H1 (cell line): ENCODE measurements around the gene LTC4S. TPM values are rescaled to one million over a fixed set of nuclear protein-coding genes. Genes with fewer than 3 reads are reported as not detected.

ENCODE experiments used
- CTCF ChIA-PET: fragments of 300-600 bp; sonication (Branson Sonifier 250); formaldehyde crosslinking; loops from one replicate; lab custom pipeline; 2021; ENCODE audit not compliant: partially characterized antibody; lab: Charles Lee
- POLR2A ChIA-PET: fragments of 300-600 bp; sonication (Branson Sonifier 250); formaldehyde crosslinking; loops from one replicate; lab custom pipeline; 2021; ENCODE audit warnings: inconsistent platforms; ENCODE audit not compliant: partially characterized antibody; lab: Charles Lee
- DNase-seq, 2 experiments: peaks; one replicate each; pipeline versions ENCODE4 v3.0.0 to v3.0.0-alpha.2; 2010 to 2022; ENCODE audit warnings: low spot score in 2 of 2, low read depth in 1 of 2, mixed read lengths in 1 of 2
- FAIRE-seq: peaks from 2 replicates; lab custom pipeline; 2011; peaks lifted over from hg19 to GRCh38; lab: Jason Lieb, UNC
- H2AFZ ChIP-seq: 2 replicates; pipeline ENCODE4 v1.8.1; 2012; ENCODE audit warnings: low read length, inconsistent platforms
- H2AK5ac ChIP-seq: 2 replicates; pipeline ENCODE4 v1.6.1; 2013; ENCODE audit warnings: low read depth, low read length
- H2BK120ac ChIP-seq: replicated peaks from 2 replicates; pipeline ENCODE3; 2013; ENCODE audit warnings: low read depth, low read length, inconsistent platforms
- H2BK12ac ChIP-seq: 2 replicates; pipeline ENCODE4 v1.6.1; 2013; ENCODE audit warnings: low read depth, low read length
- H2BK15ac ChIP-seq: 2 replicates; pipeline ENCODE4 v1.6.1; 2013; ENCODE audit warnings: low read length
- H2BK20ac ChIP-seq: 2 replicates; pipeline ENCODE4 v1.6.1; 2013; ENCODE audit warnings: low read length
- H2BK5ac ChIP-seq: 2 replicates; pipeline ENCODE4 v1.6.1; 2013; ENCODE audit warnings: low read depth, low read length
- H3K14ac ChIP-seq: 2 replicates; pipeline ENCODE4 v1.6.1; 2013; ENCODE audit warnings: inconsistent platforms; ENCODE audit not compliant: insufficient read length
- H3K18ac ChIP-seq: 2 replicates; pipeline ENCODE4 v1.6.1; 2013; ENCODE audit warnings: low read length; ENCODE audit errors: extremely low read depth
- H3K23ac ChIP-seq: 2 replicates; pipeline ENCODE4 v1.6.1; 2013; ENCODE audit warnings: inconsistent platforms; ENCODE audit not compliant: insufficient read length
- H3K23me2 ChIP-seq: 2 replicates; pipeline ENCODE4 v1.6.1; 2013; ENCODE audit warnings: low read depth, low read length
- H3K27ac ChIP-seq: 2 replicates; pipeline ENCODE4 v1.6.1; 2011; ENCODE audit warnings: low read depth, low read length, inconsistent platforms
- H3K27me3 ChIP-seq, 4 experiments: replicated peaks in 1 of 4; 1 replicate in 1 of 4; 2 replicates in 3 of 4; pipeline versions ENCODE4 v1.6.1 to v1.8.1; 2011 to 2013; ENCODE audit warnings: low read length in 3 of 4, mild to moderate bottlenecking in 3 of 4, inconsistent platforms in 2 of 4, mixed read lengths in 2 of 4, moderate library complexity in 1 of 4; ENCODE audit not compliant: control insufficient read depth in 3 of 4, insufficient read depth in 3 of 4; ENCODE audit errors: extremely low read depth in 1 of 4
- H3K36me3 ChIP-seq, 4 experiments: 2 replicates each; pipeline versions ENCODE4 v1.6.1 to v1.8.1; 2011 to 2013; ENCODE audit warnings: mild to moderate bottlenecking in 4 of 4, low read length in 3 of 4, moderate library complexity in 2 of 4, control low read depth in 1 of 4, inconsistent platforms in 1 of 4; ENCODE audit not compliant: insufficient read depth in 4 of 4, control insufficient read depth in 2 of 4
- H3K4ac ChIP-seq: replicated peaks from 2 replicates; pipeline ENCODE3; 2013; ENCODE audit warnings: low read length, low read depth, mixed read lengths, inconsistent platforms; ENCODE audit not compliant: insufficient read length
- H3K4me1 ChIP-seq, 4 experiments: replicated peaks in 1 of 4; 1 replicate in 1 of 4; 2 replicates in 3 of 4; pipeline versions ENCODE4 v1.6.1 to v1.8.1; 2011 to 2013; ENCODE audit warnings: low read length in 3 of 4, inconsistent platforms in 2 of 4, mixed read lengths in 1 of 4; ENCODE audit not compliant: insufficient read depth in 4 of 4, control insufficient read depth in 3 of 4
- H3K4me2 ChIP-seq, 2 experiments: 2 replicates each; pipeline versions ENCODE4 v1.6.1 to v1.8.1; 2011 to 2013; ENCODE audit warnings: low read depth in 2 of 2, low read length in 2 of 2, control low read depth in 1 of 2, inconsistent platforms in 1 of 2, mild to moderate bottlenecking in 1 of 2; ENCODE audit not compliant: insufficient read depth in 1 of 2
- H3K4me3 ChIP-seq, 4 experiments: fragments of 200-600, 300-600 bp in 1 of 4; sonication (generic), shearing (Covaris generic), sonication (Bioruptor Twin) in 1 of 4; 2 replicates each; pipeline versions ENCODE4 v1.5.1 to v1.8.1; 2011 to 2016; ENCODE audit warnings: low read length in 4 of 4, low read depth in 3 of 4, control low read depth in 2 of 4, inconsistent platforms in 2 of 4, mild to moderate bottlenecking in 2 of 4, mixed read lengths in 1 of 4, moderate library complexity in 1 of 4; ENCODE audit not compliant: insufficient read depth in 2 of 4; ENCODE audit errors: extremely low read depth in 1 of 4
- H3K56ac ChIP-seq: replicated peaks from 2 replicates; pipeline ENCODE3; 2013; ENCODE audit warnings: low read depth, mild to moderate bottlenecking, mixed read lengths, low read length, inconsistent platforms; ENCODE audit not compliant: insufficient read length
- H3K79me1 ChIP-seq: 2 replicates; pipeline ENCODE4 v1.6.1; 2013; ENCODE audit warnings: low read depth, low read length, control low read depth
- H3K79me2 ChIP-seq, 2 experiments: 2 replicates each; pipeline versions ENCODE4 v1.6.1 to v1.8.1; 2012 to 2013; ENCODE audit warnings: low read length in 2 of 2, mild to moderate bottlenecking in 2 of 2, inconsistent platforms in 1 of 2; ENCODE audit not compliant: insufficient read depth in 2 of 2, control insufficient read depth in 1 of 2
- H3K9ac ChIP-seq, 4 experiments: replicated peaks in 1 of 4; 1 replicate in 1 of 4; 2 replicates in 3 of 4; pipeline versions ENCODE4 v1.6.1 to v1.8.1; 2011 to 2013; ENCODE audit warnings: low read depth in 3 of 4, low read length in 3 of 4, control low read depth in 2 of 4, mild to moderate bottlenecking in 2 of 4, moderate library complexity in 2 of 4, inconsistent platforms in 1 of 4; ENCODE audit errors: extremely low read depth in 1 of 4
- H3K9me3 ChIP-seq, 2 experiments: 2 replicates each; pipeline versions ENCODE4 v1.6.1 to v1.8.1; 2012 to 2013; ENCODE audit warnings: mild to moderate bottlenecking in 2 of 2, moderate library complexity in 2 of 2, control low read depth in 1 of 2, inconsistent platforms in 1 of 2, low read depth in 1 of 2, low read length in 1 of 2, mixed read lengths in 1 of 2; ENCODE audit not compliant: insufficient read depth in 2 of 2
- H4K20me1 ChIP-seq, 2 experiments: replicated peaks in 1 of 2; 2 replicates each; pipeline versions ENCODE3 to v1.8.1; 2011 to 2013; ENCODE audit warnings: inconsistent platforms in 2 of 2, low read length in 2 of 2, mild to moderate bottlenecking in 1 of 2; ENCODE audit not compliant: insufficient read depth in 2 of 2, control insufficient read depth in 1 of 2
- H4K5ac ChIP-seq: 2 replicates; pipeline ENCODE4 v1.6.1; 2013; ENCODE audit warnings: low read length, low read depth, mixed read lengths, inconsistent platforms; ENCODE audit not compliant: insufficient read length
- H4K8ac ChIP-seq: 2 replicates; pipeline ENCODE4 v1.8.0; 2013; ENCODE audit warnings: mild to moderate bottlenecking, moderate library complexity, low read length, inconsistent platforms; ENCODE audit not compliant: insufficient read depth; ENCODE audit errors: extremely low read depth
- H4K91ac ChIP-seq: replicated peaks from 2 replicates; pipeline ENCODE3; 2013; ENCODE audit warnings: low read length, mixed read lengths, inconsistent platforms; ENCODE audit not compliant: insufficient read length
- CTCF ChIP-seq, 3 experiments: IDR thresholded peaks; 1 replicate in 2 of 3; 2 replicates in 1 of 3; pipeline versions ENCODE4 v1.5.1 to v1.6.1; 2011; ENCODE audit warnings: low read length in 3 of 3, mild to moderate bottlenecking in 3 of 3, inconsistent platforms in 2 of 3, low read depth in 1 of 3, moderate library complexity in 1 of 3; ENCODE audit not compliant: insufficient read depth in 1 of 3; ENCODE audit errors: control extremely low read depth in 1 of 3
- FOSL1 ChIP-seq: IDR thresholded peaks from 2 replicates; pipeline ENCODE4 v1.6.1; 2011; ENCODE audit warnings: mild to moderate bottlenecking, low read depth, low read length, moderate library complexity; ENCODE audit not compliant: insufficient read depth
- PHF8 ChIP-seq: fragments of 200-600 bp; sonication (generic); conservative IDR thresholded peaks from 2 replicates; pipeline ENCODE4 v1.7.1; 2012; ENCODE audit warnings: low read depth, mild to moderate bottlenecking, inconsistent platforms, low read length, moderate library complexity
- POLR2A ChIP-seq, 2 experiments: IDR thresholded peaks; 1 replicate in 1 of 2; 2 replicates in 1 of 2; pipeline ENCODE4 v1.6.1; 2011; ENCODE audit warnings: low read depth in 2 of 2, low read length in 2 of 2, mild to moderate bottlenecking in 2 of 2; ENCODE audit errors: control extremely low read depth in 1 of 2
- RAD21 ChIP-seq, 2 experiments: IDR thresholded peaks in 1 of 2; conservative IDR thresholded peaks in 1 of 2; 2 replicates each; pipeline ENCODE4 v1.6.1; 2011; ENCODE audit warnings: low read depth in 2 of 2, low read length in 2 of 2, improper control_type of control experiment in 1 of 2, inconsistent platforms in 1 of 2, mild to moderate bottlenecking in 1 of 2, moderate library complexity in 1 of 2
- WGBS, 2 experiments: shearing (Covaris generic) in 1 of 2; methylation state at CpG; one replicate each; pipeline versions ENCODE4 v1.1.6 to v1.1.7; 2013 to 2015; ENCODE audit warnings: low lambda C conversion rate in 2 of 2, mixed read lengths in 2 of 2, inconsistent platforms in 1 of 2, low coverage in 1 of 2, missing lambda C conversion rate in 1 of 2; ENCODE audit not compliant: insufficient replicate concordance in 2 of 2, insufficient coverage in 1 of 2, insufficient read length in 1 of 2; ENCODE audit errors: extremely low coverage in 1 of 2, missing lambda C conversion rate in 1 of 2; 5-methylcytosine and 5-hydroxymethylcytosine counted together
- polyA plus RNA-seq, 7 experiments: library from polyadenylated mRNA; depleted of rRNA in 3 of 7; stranded (reverse) in 5 of 7; unstranded in 2 of 7; fragments of >200 nt in 5 of 7; fragments of 200-250 nt in 2 of 7; gene quantifications; 1 replicate in 5 of 7; 2 replicates in 1 of 7; 4 replicates in 1 of 7; pipeline versions ENCODE4 v1.2.1 to v1.2.3, GENCODE V29; 2011 to 2013; ENCODE audit warnings: missing spikeins in 2 of 7, mixed read lengths in 2 of 7
- total RNA-seq: library from RNA; stranded (reverse); fragmentation: NEBNext Ultra II Directional; extraction: Animal tissue kit (Norgen Biotek cat#: 25700); gene quantifications from 2 replicates; pipeline ENCODE4 v1.2.1, GENCODE V29; 2021

Gene LTC4S
- total and polyA plus RNA-seq, 2 of the 8 experiments (the other 6 are each of a cell fraction or from before 2014, with no cell fraction given): 2.2 to 3.7 TPM

GRCh38 chr5:179836225-179837019, 42.6 kb downstream of the LTC4S start:
- no peaks in the 10 kb centered on the region for H3K4me1 ChIP-seq
- H4K5ac ChIP-seq: no peak overlapping the region
- H2AK5ac ChIP-seq: no peak overlapping the region
- H2BK12ac ChIP-seq: no peak overlapping the region
- H3K79me1 ChIP-seq: no peaks in the 10 kb centered on the region; the same call in 1 of the 2 replicates
- no peak overlapping the region for H3K14ac ChIP-seq
- ChIA-PET CTCF (interaction anchor here (0.9 to 2.3 kb wide), 6 partner anchors 9 to 74 kb away, joined by 3 to 13 read pairs (median 4); no protein-coding TSS in a partner anchor), POLR2A (interaction anchor here (0.9 to 3.8 kb wide), 8 partner anchors 7 to 39 kb away, joined by 3 to 31 read pairs (median 4); no protein-coding TSS in a partner anchor)
- H2BK15ac ChIP-seq: no peak overlapping the region
- no peak overlapping the region for H3K9ac ChIP-seq
- WGBS, 2 experiments: 90% methylated on average over 19 of the region's 19 CpGs; no CpG with 5 or more reads in 1 of the 2 experiments
- no peaks in the 10 kb centered on the region for H3K27me3 ChIP-seq
- FAIRE-seq (no peak), DNase-seq (no peak)
- no peak overlapping the region for H2BK20ac ChIP-seq
- H3K23ac ChIP-seq: no peak overlapping the region
- no peak overlapping the region for H3K56ac ChIP-seq
- peaks cover 31 to 76% (median 57%) of the 10 kb centered on the region in 4 experiments for H3K36me3 ChIP-seq
- H3K9me3 ChIP-seq: no peaks in the 10 kb centered on the region; a peak in 1 of 4 replicates
- H4K91ac ChIP-seq: no peak overlapping the region
- no peak overlapping the region for H3K18ac ChIP-seq
- no peaks in the 10 kb centered on the region for H3K79me2 ChIP-seq
- TF ChIP-seq CTCF (IDR thresholded peaks at IDR 0.05; ENCODE audit: control extremely low read depth in 1 of 3, insufficient read depth in 1 of 3, low read depth in 1 of 3, low read length in 3 of 3) (0 out of 4 replicates have a peak, but pooled peaks of 1 of the 3 experiments have one; percentile 11), FOSL1 (no peak), PHF8 (no peak), POLR2A (IDR thresholded peaks at IDR 0.05; ENCODE audit: control extremely low read depth in 1 of 2, low read depth in 2 of 2, low read length in 2 of 2) (peak; percentile 13 to 32; a peak in 1 of 3 replicates), RAD21 (IDR thresholded peaks at IDR 0.05 in 1 of 2, conservative IDR thresholded peaks at IDR 0.05 in 1 of 2; ENCODE audit: low read depth in 2 of 2, low read length in 2 of 2) (peak in 1 of 2 experiments; percentile 14; a peak in 1 of 4 replicates)
- no peak overlapping the region for H3K4me3 ChIP-seq
- H2BK120ac ChIP-seq: no peak overlapping the region
- no peak overlapping the region for H3K4ac ChIP-seq
- H4K8ac ChIP-seq: peak overlapping the region; percentile 83; the same call in 1 of the 2 replicates
- H2BK5ac ChIP-seq: no peak overlapping the region
- H4K20me1 ChIP-seq: peaks cover 8 to 10% of the 10 kb centered on the region in 2 experiments
- H3K4me2 ChIP-seq: no peak overlapping the region
- no peak overlapping the region for H3K27ac ChIP-seq
- H2AFZ ChIP-seq: no peak overlapping the region
- H3K23me2 ChIP-seq: no peaks in the 10 kb centered on the region
